Stomach (tissue), 4 donors: ENCODE measurements around the gene C4BPB.

Source experiments
- EP300 ChIP-seq: sonication (generic); formaldehyde crosslinking; IDR thresholded peaks from one replicate; pipeline ENCODE4 v1.6.1; 2017; ENCODE audit warnings: antibody characterized with exemption
- POLR2AphosphoS5 ChIP-seq, 3 donors: sonication (generic); formaldehyde crosslinking; IDR thresholded peaks; one replicate each; pipeline ENCODE4 v1.6.1; 2016; ENCODE audit warnings: antibody characterized with exemption in 3 of 3
- TF ChIP-seq, protein P1 (sequence below), 7 experiments: fragments of 450-650 bp in 4 of 7; fragments of 200-600 bp in 3 of 7; sonication (generic) in 3 of 7; IDR thresholded peaks; one replicate each; pipeline ENCODE4 v1.5.1; 2016 to 2019; ENCODE audit warnings: antibody characterized with exemption in 7 of 7, control low read depth in 2 of 7, mild to moderate bottlenecking in 1 of 7

DNA sequence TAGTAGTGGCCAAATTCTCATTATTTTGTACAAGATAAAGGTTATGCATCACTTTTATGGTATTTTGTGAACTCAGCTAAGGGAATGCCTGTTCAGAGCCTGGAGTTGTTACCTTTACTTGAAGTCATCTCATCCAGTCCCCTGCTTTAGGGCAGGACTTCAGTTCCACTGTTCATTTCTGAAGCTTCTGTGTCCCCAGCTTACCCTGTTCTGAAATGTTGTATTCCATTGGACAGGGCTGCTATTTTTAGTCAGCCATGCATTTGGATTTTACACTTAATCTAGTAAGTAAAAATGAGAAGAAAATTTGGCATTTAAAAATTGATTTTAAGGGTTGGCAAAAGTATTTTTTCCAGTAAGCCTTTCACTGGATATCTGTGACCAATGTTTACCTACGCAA is 11.6 kb upstream of the C4BPB start:
- TF ChIP-seq EP300 (no peak), POLR2AphosphoS5 (IDR thresholded peaks at IDR 0.05) (no peak)
- TF ChIP-seq, protein P1, sequence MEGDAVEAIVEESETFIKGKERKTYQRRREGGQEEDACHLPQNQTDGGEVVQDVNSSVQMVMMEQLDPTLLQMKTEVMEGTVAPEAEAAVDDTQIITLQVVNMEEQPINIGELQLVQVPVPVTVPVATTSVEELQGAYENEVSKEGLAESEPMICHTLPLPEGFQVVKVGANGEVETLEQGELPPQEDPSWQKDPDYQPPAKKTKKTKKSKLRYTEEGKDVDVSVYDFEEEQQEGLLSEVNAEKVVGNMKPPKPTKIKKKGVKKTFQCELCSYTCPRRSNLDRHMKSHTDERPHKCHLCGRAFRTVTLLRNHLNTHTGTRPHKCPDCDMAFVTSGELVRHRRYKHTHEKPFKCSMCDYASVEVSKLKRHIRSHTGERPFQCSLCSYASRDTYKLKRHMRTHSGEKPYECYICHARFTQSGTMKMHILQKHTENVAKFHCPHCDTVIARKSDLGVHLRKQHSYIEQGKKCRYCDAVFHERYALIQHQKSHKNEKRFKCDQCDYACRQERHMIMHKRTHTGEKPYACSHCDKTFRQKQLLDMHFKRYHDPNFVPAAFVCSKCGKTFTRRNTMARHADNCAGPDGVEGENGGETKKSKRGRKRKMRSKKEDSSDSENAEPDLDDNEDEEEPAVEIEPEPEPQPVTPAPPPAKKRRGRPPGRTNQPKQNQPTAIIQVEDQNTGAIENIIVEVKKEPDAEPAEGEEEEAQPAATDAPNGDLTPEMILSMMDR (IDR thresholded peaks at IDR 0.05), result no peak
